Measurements from ENCODE around the gene USP6NL. TPM values are rescaled to one million over a fixed set of nuclear protein-coding genes. Genes with fewer than 3 reads are reported as not detected.

The USP6NL gene
- total and polyA plus RNA-seq, 8 donors = 2.2 to 10.4 (median 5.1) TPM

DNA sequence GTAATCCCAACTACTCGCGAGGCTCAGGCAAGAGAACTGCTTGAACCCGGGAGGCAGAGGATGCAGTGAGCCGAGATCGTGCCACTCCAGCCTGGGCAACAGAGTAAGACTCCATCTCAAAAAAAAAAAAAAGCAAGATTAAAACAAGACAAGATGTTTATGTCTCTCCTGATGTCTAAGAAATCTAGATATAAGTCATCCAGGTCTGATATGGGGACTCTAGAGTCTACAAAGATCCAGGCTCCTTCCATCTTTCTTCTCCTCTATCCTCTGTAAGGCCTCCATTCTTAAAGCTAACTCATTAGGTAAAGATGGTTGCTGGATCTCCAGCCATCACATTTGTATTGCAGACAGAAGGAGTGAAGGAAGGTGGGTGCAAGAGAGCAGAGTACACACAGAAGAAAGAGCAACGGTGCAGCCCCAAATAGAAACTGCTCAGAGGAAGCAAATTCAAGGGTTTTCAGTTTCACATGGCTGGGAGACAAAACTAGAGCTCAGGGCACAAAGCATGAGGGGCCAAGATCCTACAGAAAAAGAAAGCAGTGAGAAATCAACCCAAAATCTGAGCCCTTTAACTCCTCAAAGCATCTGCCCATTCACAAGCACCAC, 57.6 kb downstream of the USP6NL start:
- intact Hi-C loops (cut with DNase I) = no loop called here
- WGBS, 2 donors = 96 to 98% methylated on average over 6 of the region's 6 CpGs
- ATAC-seq = no peak
- no peak overlapping the region for H3K27ac ChIP-seq
- no peak overlapping the region for H3K4me3 ChIP-seq
- H3K9me3 ChIP-seq = no peaks in the 10 kb centered on the region
- no peaks in the 10 kb centered on the region for H3K36me3 ChIP-seq
- DNase-seq = no peak
- H3K27me3 ChIP-seq = no peaks in the 10 kb centered on the region
- FAIRE-seq = no peak
- TF ChIP-seq, protein P1, sequence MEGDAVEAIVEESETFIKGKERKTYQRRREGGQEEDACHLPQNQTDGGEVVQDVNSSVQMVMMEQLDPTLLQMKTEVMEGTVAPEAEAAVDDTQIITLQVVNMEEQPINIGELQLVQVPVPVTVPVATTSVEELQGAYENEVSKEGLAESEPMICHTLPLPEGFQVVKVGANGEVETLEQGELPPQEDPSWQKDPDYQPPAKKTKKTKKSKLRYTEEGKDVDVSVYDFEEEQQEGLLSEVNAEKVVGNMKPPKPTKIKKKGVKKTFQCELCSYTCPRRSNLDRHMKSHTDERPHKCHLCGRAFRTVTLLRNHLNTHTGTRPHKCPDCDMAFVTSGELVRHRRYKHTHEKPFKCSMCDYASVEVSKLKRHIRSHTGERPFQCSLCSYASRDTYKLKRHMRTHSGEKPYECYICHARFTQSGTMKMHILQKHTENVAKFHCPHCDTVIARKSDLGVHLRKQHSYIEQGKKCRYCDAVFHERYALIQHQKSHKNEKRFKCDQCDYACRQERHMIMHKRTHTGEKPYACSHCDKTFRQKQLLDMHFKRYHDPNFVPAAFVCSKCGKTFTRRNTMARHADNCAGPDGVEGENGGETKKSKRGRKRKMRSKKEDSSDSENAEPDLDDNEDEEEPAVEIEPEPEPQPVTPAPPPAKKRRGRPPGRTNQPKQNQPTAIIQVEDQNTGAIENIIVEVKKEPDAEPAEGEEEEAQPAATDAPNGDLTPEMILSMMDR (IDR thresholded peaks at IDR 0.05) = no peak
- peaks cover 0 to 8% (median 5%) of the 10 kb centered on the region in 3 donors for H3K4me1 ChIP-seq

GRCh38 chr10:11551916-11552602, 59.4 kb downstream of the USP6NL start:
- DNase-seq = no peak
- FAIRE-seq = peak; percentile 26
- H3K27me3 ChIP-seq = no peaks in the 10 kb centered on the region
- H3K27ac ChIP-seq = peak overlapping the region in 2 of 4 donors; percentile 57
- no peaks in the 10 kb centered on the region for H3K36me3 ChIP-seq
- WGBS, 2 donors = 45 to 51% methylated on average over 4 of the region's 4 CpGs
- H3K4me1 ChIP-seq = peaks cover 0 to 8% (median 5%) of the 10 kb centered on the region in 3 donors
- H3K9me3 ChIP-seq = no peaks in the 10 kb centered on the region
- no peak overlapping the region for H3K4me3 ChIP-seq
- intact Hi-C loops (cut with DNase I) = no loop called here
- ATAC-seq = peak; percentile 38 to 92 (median 78)
- TF ChIP-seq, protein P1 (IDR thresholded peaks at IDR 0.05) = no peak

GRCh38 chr10:11551104-11551503, 60.3 kb downstream of the USP6NL start:
- FAIRE-seq = no peak
- Histone ChIP-seq H3K4me1 (peaks cover 0 to 12% (median 5%) of the 10 kb centered on the region in 3 donors), H3K27ac (peak overlapping the region in 2 of 4 donors; percentile 57)

GRCh38 chr10:11548768-11549099, 62.7 kb downstream of the USP6NL start:
- H3K9me3 ChIP-seq = no peaks in the 10 kb centered on the region
- H3K27me3 ChIP-seq = no peaks in the 10 kb centered on the region
- WGBS, 2 donors = 83 to 90% methylated on average over 2 of the region's 2 CpGs
- no peak overlapping the region for H3K4me3 ChIP-seq
- H3K36me3 ChIP-seq = no peaks in the 10 kb centered on the region
- TF ChIP-seq, protein P1 (IDR thresholded peaks at IDR 0.05) = no peak
- FAIRE-seq = no peak
- no peak overlapping the region for H3K27ac ChIP-seq
- peaks cover 0 to 17% (median 10%) of the 10 kb centered on the region in 3 donors for H3K4me1 ChIP-seq
- DNase-seq = no peak
- intact Hi-C loops (cut with DNase I) = no loop called here
- ATAC-seq = no peak

More at GRCh38 chr10:11551104-11551503, 60.3 kb downstream of the USP6NL start:
- H3K9me3 ChIP-seq = no peaks in the 10 kb centered on the region
- no peaks in the 10 kb centered on the region for H3K27me3 ChIP-seq
- DNase-seq = no peak
- 92 to 94% methylated on average over 4 of the region's 4 CpGs for WGBS, 2 donors
- intact Hi-C loops (cut with DNase I) = no loop called here
- H3K4me3 ChIP-seq = no peak overlapping the region
- no peak for ATAC-seq
- no peaks in the 10 kb centered on the region for H3K36me3 ChIP-seq
- TF ChIP-seq, protein P1 (IDR thresholded peaks at IDR 0.05) = no peak
